ENCODE measurements around the gene HLA-DQB1.

- TF ChIP-seq, protein P1, sequence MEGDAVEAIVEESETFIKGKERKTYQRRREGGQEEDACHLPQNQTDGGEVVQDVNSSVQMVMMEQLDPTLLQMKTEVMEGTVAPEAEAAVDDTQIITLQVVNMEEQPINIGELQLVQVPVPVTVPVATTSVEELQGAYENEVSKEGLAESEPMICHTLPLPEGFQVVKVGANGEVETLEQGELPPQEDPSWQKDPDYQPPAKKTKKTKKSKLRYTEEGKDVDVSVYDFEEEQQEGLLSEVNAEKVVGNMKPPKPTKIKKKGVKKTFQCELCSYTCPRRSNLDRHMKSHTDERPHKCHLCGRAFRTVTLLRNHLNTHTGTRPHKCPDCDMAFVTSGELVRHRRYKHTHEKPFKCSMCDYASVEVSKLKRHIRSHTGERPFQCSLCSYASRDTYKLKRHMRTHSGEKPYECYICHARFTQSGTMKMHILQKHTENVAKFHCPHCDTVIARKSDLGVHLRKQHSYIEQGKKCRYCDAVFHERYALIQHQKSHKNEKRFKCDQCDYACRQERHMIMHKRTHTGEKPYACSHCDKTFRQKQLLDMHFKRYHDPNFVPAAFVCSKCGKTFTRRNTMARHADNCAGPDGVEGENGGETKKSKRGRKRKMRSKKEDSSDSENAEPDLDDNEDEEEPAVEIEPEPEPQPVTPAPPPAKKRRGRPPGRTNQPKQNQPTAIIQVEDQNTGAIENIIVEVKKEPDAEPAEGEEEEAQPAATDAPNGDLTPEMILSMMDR (IDR thresholded peaks at IDR 0.05; ENCODE audit: low read length) = no peak
- TF ChIP-seq EZH2phosphoT487 (IDR thresholded peaks at IDR 0.05; ENCODE audit: low read length) (no peak), EZH2 (optimal IDR thresholded peaks at IDR 0.05; ENCODE audit: low read depth, low read length) (no peak)
Measured at GRCh38 chr6:32679492-32679891, 13.0 kb upstream of the HLA-DQB1 start.

Measured in MM.1S (cell line).